HCT116 (cell line): ENCODE results near the gene IL10.

Experiments used
- CEBPB ChIP-seq: IDR thresholded peaks from 2 replicates; pipeline ENCODE4 v1.6.1; 2012; ENCODE audit warnings: low read depth
- EGR1 ChIP-seq: IDR thresholded peaks from 2 replicates; pipeline ENCODE4 v1.6.1; 2012; ENCODE audit warnings: low read depth
- EZH2 ChIP-seq: fragments of 200-600 bp; sonication (generic); IDR thresholded peaks from 2 replicates; pipeline ENCODE4 v1.6.1; 2017; ENCODE audit warnings: antibody characterized with exemption, mixed run types
- EZH2phosphoT487 ChIP-seq: fragments of 200-600 bp; IDR thresholded peaks from 2 replicates; pipeline ENCODE4 v1.6.1; 2018; ENCODE audit warnings: antibody characterized with exemption, borderline replicate concordance
- JUND ChIP-seq: IDR thresholded peaks from 2 replicates; pipeline ENCODE4 v1.6.1; 2012
- POLR2A ChIP-seq: IDR thresholded peaks from 2 replicates; pipeline ENCODE4 v1.7.0; 2011; ENCODE audit warnings: borderline replicate concordance; ENCODE audit not compliant: insufficient read depth, insufficient read length; ENCODE audit errors: extremely low read depth
- POLR2AphosphoS5 ChIP-seq: IDR thresholded peaks from 2 replicates; pipeline ENCODE4 v1.6.1; 2011; ENCODE audit warnings: mild to moderate bottlenecking, low read depth, low read length, moderate library complexity
- RAD21 ChIP-seq: IDR thresholded peaks from 2 replicates; pipeline ENCODE4 v1.6.1; 2012; ENCODE audit warnings: low read depth, mild to moderate bottlenecking
- SIN3A ChIP-seq: IDR thresholded peaks from 2 replicates; pipeline ENCODE4 v1.6.1; 2012; ENCODE audit warnings: low read depth
- YY1 ChIP-seq: IDR thresholded peaks from 2 replicates; pipeline ENCODE4 v1.6.1; 2011; ENCODE audit warnings: low read length, low read depth, moderate library complexity, mild to moderate bottlenecking; ENCODE audit not compliant: insufficient replicate concordance; ENCODE audit errors: extremely low read depth
- TF ChIP-seq, protein P1 (sequence below), 3 experiments: fragments of 200-600 bp in 1 of 3; sonication (generic) in 1 of 3; IDR thresholded peaks in 2 of 3; conservative IDR thresholded peaks in 1 of 3; 2 replicates each; pipeline ENCODE4 v1.5.1; 2012 to 2017; ENCODE audit warnings: low read depth in 2 of 3, low read length in 2 of 3, antibody characterized with exemption in 1 of 3, borderline replicate concordance in 1 of 3, control low read depth in 1 of 3, mild to moderate bottlenecking in 1 of 3, mixed read lengths in 1 of 3, mixed run types in 1 of 3, moderate library complexity in 1 of 3; ENCODE audit not compliant: insufficient read depth in 1 of 3
- TF ChIP-seq, protein P2 (sequence below): IDR thresholded peaks from 2 replicates; pipeline ENCODE4 v1.6.1; 2012; ENCODE audit warnings: low read depth
- TF ChIP-seq, protein P3 (sequence below): IDR thresholded peaks from 2 replicates; pipeline ENCODE4 v1.6.1; 2012

DNA sequence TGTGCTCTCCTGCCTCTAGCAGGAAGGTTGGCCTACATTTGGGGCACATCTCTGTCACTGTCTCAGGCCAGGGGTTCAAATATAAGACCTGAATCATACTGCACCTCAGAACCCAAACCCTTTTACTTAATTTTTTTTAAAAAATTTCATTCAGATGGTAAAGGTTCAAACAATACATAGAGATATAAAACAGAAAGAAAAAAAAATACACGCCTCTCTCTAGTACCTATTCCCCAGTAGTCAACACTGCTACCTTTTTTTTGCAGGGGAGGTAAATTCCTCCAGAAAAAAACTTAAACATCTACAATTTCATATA is 54.7 kb downstream of the IL10 start:
- TF ChIP-seq EZH2phosphoT487 (no peak), CEBPB (no peak), JUND (no peak), POLR2A (no peak), EGR1 (no peak), EZH2 (no peak), SIN3A (no peak), RAD21 (no peak), YY1 (no peak), POLR2AphosphoS5 (no peak)
- TF ChIP-seq, protein P1, sequence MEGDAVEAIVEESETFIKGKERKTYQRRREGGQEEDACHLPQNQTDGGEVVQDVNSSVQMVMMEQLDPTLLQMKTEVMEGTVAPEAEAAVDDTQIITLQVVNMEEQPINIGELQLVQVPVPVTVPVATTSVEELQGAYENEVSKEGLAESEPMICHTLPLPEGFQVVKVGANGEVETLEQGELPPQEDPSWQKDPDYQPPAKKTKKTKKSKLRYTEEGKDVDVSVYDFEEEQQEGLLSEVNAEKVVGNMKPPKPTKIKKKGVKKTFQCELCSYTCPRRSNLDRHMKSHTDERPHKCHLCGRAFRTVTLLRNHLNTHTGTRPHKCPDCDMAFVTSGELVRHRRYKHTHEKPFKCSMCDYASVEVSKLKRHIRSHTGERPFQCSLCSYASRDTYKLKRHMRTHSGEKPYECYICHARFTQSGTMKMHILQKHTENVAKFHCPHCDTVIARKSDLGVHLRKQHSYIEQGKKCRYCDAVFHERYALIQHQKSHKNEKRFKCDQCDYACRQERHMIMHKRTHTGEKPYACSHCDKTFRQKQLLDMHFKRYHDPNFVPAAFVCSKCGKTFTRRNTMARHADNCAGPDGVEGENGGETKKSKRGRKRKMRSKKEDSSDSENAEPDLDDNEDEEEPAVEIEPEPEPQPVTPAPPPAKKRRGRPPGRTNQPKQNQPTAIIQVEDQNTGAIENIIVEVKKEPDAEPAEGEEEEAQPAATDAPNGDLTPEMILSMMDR (IDR thresholded peaks at IDR 0.05 in 2 of 3, conservative IDR thresholded peaks at IDR 0.05 in 1 of 3; ENCODE audit: borderline replicate concordance in 1 of 3, insufficient read depth in 1 of 3, low read depth in 2 of 3, low read length in 2 of 3), result no peak
- TF ChIP-seq, protein P2, sequence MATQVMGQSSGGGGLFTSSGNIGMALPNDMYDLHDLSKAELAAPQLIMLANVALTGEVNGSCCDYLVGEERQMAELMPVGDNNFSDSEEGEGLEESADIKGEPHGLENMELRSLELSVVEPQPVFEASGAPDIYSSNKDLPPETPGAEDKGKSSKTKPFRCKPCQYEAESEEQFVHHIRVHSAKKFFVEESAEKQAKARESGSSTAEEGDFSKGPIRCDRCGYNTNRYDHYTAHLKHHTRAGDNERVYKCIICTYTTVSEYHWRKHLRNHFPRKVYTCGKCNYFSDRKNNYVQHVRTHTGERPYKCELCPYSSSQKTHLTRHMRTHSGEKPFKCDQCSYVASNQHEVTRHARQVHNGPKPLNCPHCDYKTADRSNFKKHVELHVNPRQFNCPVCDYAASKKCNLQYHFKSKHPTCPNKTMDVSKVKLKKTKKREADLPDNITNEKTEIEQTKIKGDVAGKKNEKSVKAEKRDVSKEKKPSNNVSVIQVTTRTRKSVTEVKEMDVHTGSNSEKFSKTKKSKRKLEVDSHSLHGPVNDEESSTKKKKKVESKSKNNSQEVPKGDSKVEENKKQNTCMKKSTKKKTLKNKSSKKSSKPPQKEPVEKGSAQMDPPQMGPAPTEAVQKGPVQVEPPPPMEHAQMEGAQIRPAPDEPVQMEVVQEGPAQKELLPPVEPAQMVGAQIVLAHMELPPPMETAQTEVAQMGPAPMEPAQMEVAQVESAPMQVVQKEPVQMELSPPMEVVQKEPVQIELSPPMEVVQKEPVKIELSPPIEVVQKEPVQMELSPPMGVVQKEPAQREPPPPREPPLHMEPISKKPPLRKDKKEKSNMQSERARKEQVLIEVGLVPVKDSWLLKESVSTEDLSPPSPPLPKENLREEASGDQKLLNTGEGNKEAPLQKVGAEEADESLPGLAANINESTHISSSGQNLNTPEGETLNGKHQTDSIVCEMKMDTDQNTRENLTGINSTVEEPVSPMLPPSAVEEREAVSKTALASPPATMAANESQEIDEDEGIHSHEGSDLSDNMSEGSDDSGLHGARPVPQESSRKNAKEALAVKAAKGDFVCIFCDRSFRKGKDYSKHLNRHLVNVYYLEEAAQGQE, result no peak
- TF ChIP-seq, protein P3, sequence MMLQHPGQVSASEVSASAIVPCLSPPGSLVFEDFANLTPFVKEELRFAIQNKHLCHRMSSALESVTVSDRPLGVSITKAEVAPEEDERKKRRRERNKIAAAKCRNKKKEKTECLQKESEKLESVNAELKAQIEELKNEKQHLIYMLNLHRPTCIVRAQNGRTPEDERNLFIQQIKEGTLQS, result no peak
